ENCODE results near the gene MTHFD1L.
"Not testable (repeated sequence)": the region's sequence is repeated elsewhere in the genome, so short reads cannot be mapped to it uniquely, and the experiment has no call there.

MTHFD1L gene

GRCh38 chr6:150865406-150866146 lies at the start of gene MTHFD1L:
TSS of gene MTHFD1L (plus strand) at chr6:150865702. CDS start at chr6:150865823, 121 bp downstream.
- peak; percentile 35 to 85 for DNase-seq

- not testable (repeated sequence) for DNase-seq
Observed at GRCh38 chr6:150816554-150816953, 48.9 kb upstream of the MTHFD1L start.

DNA sequence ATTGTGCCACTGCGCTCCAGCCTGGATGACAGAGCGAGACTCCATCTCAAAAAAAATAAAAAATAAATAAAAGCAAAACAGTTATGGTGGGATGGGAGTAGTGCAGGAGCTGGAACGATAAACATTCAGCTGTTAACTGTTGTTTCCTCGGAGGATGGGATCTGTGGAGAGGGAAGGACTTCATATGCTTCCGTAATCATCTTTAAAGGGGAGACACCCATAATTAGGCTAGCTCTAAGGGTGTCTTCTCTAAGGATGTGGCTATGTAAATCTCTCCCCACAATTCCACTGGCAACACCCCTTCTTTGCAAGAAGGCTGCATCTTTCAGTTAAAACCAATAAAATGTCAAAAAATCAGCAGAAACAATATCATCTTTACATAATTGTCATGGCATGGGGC lies 42.6 kb upstream of the MTHFD1L start:
- no peak for DNase-seq

DNA sequence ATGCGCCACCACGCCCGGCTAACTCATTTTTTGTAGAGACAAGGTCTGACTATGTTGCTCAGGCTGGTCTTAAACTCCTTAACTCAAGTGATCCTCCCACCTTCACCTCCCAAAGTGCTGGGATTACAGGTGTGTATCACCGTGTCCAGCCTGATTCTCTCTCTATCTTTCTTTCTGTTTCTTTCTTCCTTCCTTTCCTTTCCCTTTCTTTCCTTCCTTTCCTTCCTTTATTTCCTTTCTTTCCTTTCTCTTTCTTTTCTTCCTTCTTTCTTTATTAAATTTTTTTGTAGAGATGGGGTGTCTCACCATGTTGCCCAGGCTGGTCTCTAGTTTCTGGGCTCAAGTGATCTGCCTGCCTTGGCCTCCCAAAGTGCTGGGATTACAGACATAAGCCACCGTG lies 38.7 kb upstream of the MTHFD1L start:
- DNase-seq: no peak

DNA sequence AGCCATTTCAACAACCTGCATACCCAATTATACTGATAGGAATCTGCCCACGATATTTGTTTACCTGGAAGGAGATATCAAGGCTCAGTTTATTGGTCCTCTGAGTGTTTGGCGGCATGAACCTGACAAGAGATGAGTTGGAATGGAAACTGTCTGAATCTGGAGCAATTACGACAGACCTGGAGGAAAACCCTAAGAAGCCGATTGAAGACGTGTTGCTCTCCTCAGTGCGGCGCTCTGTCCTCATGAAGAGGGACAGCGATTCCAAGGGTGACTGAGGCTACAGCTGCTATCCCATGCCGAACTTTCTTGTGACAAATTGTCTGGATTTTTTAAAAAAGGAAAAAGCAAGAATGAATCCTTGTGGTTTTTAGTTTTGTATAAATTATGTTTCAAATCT lies 37.4 kb upstream of the MTHFD1L start:
- peak in 1 of 2 experiments; percentile 6 for DNase-seq

- DNase-seq: no peak
Observed at GRCh38 chr6:150830439-150831165, 34.9 kb upstream of the MTHFD1L start.

GRCh38 chr6:150831577-150831976 lies 33.9 kb upstream of the MTHFD1L start:
- DNase-seq: no peak

DNA sequence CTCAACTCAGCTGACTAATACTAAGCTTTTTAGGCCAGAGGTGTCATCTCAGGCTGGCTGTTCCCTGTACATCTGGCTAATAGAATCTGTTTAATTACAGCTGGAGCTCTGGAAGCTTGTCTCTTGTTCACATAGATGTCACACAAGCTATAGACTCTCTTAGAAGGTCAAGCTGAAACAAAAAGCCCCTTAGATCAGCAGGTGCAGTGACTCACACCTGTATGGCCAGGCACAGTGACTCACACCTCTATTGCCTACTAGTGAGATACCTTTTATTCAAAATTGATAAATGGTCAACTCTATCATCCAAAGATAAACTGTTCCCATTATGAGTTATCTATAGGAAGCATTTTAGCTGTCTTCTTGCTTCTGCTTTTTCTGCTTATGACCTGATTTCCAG lies 29.9 kb upstream of the MTHFD1L start:
- DNase-seq: no peak

- no peak for DNase-seq
Observed at GRCh38 chr6:150840185-150840584, 25.3 kb upstream of the MTHFD1L start.

GRCh38 chr6:150841189-150841588 lies 24.3 kb upstream of the MTHFD1L start:
- DNase-seq: no peak

GRCh38 chr6:150841697-150842096 lies 23.8 kb upstream of the MTHFD1L start:
- no peak for DNase-seq

DNA sequence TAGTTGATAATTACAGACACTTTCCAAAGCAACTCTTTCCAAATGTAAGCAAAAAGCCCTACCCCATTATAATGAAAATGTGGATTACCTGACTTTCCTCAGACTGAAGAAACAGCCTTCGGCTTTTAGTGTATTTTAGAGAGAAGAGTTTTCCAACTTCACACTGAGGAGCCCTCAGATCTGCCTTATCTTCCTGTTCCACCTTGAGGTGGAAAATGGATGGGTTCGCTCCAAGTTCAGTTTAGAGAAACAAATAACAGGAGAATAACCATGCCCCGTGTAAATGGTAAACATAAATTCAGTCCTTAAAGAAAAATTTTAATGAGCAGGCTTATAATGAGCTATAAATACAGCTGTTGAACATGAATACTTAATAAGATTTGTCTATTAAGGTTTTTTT lies 21.1 kb upstream of the MTHFD1L start:
- no peak for DNase-seq

DNA sequence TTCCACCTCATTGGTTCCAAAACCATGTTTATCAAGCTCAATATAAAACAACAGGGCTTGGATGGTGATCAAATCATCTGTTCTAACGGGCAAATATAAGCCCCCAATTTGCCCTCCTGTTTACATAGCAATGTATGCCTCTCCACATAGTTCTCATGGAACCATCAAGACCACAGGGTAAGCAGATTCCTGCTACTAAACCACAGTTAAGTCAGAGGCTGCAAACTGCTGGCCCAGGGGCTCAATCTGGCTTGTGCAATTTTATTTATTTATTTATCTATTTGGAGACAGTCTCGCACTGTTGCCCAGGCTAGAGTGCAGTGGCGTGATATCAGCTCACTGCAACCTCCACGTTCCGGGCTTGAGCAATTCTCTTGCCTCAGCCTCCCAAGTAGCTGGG lies 18.9 kb upstream of the MTHFD1L start:
- DNase-seq: no peak

DNA sequence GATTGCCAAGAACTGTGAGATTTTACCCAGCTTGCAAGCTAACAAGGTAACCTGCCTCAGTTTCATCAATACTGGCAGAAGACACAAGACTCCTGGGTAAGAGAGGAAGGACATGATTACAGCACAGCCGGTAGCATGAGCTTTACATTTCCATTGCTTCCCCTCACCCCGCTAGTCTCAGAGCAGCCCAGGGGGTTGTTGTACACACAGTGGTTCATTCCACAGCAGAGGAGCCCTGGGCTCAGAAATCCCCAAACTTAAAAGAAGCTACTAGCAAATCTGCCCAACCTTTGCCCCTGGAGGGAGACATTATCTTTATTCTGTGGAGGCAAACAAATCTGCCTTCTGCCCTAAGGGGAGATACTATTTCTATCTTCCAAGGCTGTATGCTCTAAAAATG lies 17.1 kb upstream of the MTHFD1L start:
- no peak for DNase-seq

DNA sequence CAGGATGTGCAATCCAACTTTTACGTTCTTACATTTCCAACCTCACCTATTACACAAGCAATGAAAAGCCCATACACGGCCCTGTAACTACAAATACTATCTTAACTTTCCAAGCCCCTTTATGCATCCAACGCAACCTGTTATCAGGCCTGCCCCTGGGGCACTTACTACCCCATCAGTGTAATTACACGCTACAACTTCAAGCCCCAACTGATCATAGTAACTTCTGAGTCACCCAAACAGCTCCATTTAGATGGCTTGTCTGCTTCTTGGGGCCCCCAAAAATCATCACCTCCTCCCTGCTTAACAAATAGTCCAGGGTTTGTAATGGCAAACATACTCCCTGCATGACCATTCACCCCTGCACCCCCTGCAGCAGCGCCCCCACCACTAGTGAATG lies 11.1 kb upstream of the MTHFD1L start:
- DNase-seq: not testable (repeated sequence)

- DNase-seq: not testable (repeated sequence)
Observed at GRCh38 chr6:150855171-150855570, 10.3 kb upstream of the MTHFD1L start.

- no peak for DNase-seq
Observed at GRCh38 chr6:150857062-150857944, 8.2 kb upstream of the MTHFD1L start.

DNA sequence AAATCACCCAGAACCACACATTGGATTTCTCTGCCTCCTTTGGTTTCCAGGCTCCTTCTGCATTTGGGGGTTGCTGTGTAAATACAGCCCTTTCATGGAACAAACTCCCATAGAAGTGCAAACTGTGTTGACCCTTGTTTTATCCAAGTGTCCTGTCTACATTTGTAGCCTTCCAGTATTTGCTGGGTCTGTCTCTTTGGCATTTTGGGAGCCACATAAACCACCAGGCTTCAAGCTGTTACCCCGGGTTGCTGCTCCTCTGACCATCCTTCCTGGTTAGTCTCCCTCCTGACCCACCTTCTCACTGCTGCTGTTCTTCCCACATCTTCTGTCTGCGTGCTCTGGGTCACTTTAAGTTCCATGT lies 7.6 kb upstream of the MTHFD1L start:
- DNase-seq: no peak

DNA sequence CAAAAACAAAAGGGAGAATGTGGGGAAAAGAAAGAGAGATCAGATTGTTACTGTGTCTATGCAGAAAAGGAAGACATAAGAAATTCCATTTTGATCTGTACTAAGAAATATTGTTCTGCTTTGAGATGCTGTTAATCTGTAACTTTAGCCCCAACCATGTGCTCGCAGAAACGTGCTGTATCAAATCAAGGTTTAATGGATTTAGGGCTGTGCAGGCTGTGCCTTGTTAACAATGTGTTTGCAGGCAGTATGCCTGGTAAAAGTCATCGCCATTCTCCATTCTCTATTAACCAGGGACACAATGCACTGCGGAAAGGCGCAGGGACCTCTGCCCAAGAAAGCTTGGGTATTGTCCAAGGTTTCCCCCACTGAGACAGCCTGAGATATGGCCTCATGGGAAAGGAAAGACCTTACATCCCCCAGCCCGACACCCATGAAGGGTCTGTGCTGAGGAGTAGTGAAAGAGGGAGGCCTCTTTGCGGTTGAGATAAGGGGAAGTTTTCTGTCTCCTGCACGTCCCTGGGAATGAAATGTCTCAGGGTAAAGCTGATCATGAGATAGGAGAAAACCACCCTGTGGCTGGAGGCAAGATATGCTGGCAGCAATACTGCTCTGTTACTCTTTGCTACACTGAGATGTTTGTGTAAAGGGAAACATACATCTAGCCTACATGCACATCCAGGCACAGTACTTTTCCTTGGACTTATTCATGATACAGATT lies 3.9 kb upstream of the MTHFD1L start:
- not testable (repeated sequence) for DNase-seq

DNA sequence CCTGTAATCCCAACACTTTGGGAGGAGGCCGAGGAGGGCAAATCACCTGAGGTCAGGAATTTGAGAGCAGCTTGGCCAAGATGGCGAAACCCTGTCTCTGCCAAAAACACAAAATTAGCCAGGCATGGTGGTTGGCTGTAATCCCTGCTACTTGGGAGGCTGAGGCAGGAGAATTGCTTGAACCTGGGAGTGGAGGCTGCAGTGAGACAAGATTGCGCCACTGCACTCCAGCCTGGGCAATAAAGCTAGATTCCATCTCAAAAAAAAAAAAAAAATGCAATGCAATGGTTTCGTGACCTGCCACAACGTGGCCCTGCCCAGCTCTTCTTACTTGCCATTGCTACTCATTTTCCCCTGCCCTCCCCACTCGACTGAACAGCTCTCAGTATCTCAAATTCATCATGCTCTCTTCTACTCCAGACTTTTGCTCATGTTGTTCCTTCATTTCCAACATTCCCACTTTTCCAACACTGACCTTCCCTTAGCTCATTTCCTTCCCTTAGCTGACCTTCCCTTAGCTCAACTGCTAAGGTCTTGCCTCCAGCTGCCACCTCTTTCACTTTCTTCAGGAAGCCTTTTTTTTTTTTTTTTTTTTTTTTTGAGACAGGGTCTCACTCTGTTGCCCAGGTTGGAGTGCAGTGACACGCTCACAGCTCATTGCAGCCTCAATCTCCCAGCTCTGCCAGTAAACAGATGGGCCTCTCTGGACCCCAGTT lies 2.1 kb upstream of the MTHFD1L start:
- no peak for DNase-seq

DNA sequence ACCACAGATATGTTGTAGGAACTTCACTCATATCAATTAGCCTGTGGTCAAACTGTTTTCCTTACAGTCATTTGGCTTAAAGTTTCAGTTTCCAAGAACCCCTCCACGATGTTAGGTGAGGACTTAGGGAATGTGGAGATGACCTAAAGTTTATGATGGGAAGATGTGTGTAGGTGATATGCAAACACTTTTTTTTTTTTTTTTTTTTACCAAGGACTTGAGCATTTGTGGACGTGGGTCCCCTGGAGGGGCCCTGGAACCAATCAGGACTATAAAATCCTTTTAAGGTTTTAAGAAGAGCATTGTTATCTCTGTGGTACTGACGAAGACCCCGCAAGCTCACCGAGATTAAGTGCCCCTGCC lies 478 bp upstream of the MTHFD1L start:
- no peak for DNase-seq

All from NCI-H526 (cell line).